ENCODE measurements around the gene ISCU.
"Not testable (repeated sequence)": the region's sequence is repeated elsewhere in the genome, so short reads cannot be mapped to it uniquely, and the experiment has no call there.

Gene ISCU

GRCh38 chr12:108618079-108618952 is 55.9 kb downstream of the ISCU start:
- DNase-seq (ENCODE audit: low spot score) = peak; percentile 82

GRCh38 chr12:108618953-108619274 is 56.5 kb downstream of the ISCU start:
- not testable (repeated sequence) for DNase-seq (ENCODE audit: low spot score)

Data from kidney capillary endothelial cell (primary cell).